Tibial nerve (tissue), 4 donors: ENCODE results near the gene TMEM129. TPM values are rescaled to one million over a fixed set of nuclear protein-coding genes. Genes with fewer than 3 reads are reported as not detected.

Experiments
- DNase-seq, 2 donors: peaks; one replicate each; pipeline ENCODE4 v3.0.0-alpha.2; 2019; ENCODE audit warnings: low spot score in 2 of 2
- H3K27ac ChIP-seq, 4 donors: fragments of 200-600 bp; sonication (generic) in 3 of 4; one replicate each; pipeline ENCODE4 v1.5.1; 2017 to 2019; ENCODE audit warnings: mild to moderate bottlenecking in 1 of 4
- H3K27me3 ChIP-seq, 2 donors: fragments of 200-600 bp; sonication (generic) in 1 of 2; one replicate each; pipeline versions ENCODE4 v1.5.1 to v1.6.0; 2017 to 2019
- H3K36me3 ChIP-seq, 3 donors: fragments of 200-600 bp; sonication (generic); one replicate each; pipeline ENCODE4 v1.5.1; 2018 to 2019
- H3K4me1 ChIP-seq, 4 donors: fragments of 200-600 bp; sonication (generic) in 3 of 4; one replicate each; pipeline ENCODE4 v1.5.1; 2017 to 2019
- H3K4me3 ChIP-seq, 4 donors: fragments of 200-600 bp; sonication (generic) in 3 of 4; one replicate each; pipeline ENCODE4 v1.5.1; 2017 to 2019; ENCODE audit warnings: mild to moderate bottlenecking in 1 of 4, moderate library complexity in 1 of 4
- H3K9me3 ChIP-seq, 4 donors: fragments of 200-600 bp; sonication (generic) in 3 of 4; one replicate each; pipeline ENCODE4 v1.5.1; 2017 to 2019
- CTCF ChIP-seq, 5 experiments: fragments of 200-600 bp in 3 of 5; fragments of 450-650 bp in 2 of 5; sonication (generic) in 3 of 5; IDR thresholded peaks; one replicate each; pipeline ENCODE4 v1.5.1; 2016 to 2019; ENCODE audit warnings: antibody characterized with exemption in 5 of 5, mild to moderate bottlenecking in 3 of 5, moderate library complexity in 2 of 5
- EP300 ChIP-seq, 2 donors: sonication (generic); formaldehyde crosslinking; IDR thresholded peaks; one replicate each; pipeline ENCODE4 v1.6.1; 2017; ENCODE audit warnings: antibody characterized with exemption in 2 of 2, mild to moderate bottlenecking in 1 of 2
- POLR2A ChIP-seq, 2 donors: fragments of 450-650 bp; IDR thresholded peaks; one replicate each; pipeline ENCODE4 v1.6.1; 2017; ENCODE audit warnings: antibody characterized with exemption in 2 of 2, mild to moderate bottlenecking in 2 of 2, moderate library complexity in 2 of 2
- WGBS, 2 donors: methylation state at CpG; one replicate each; pipeline ENCODE4 v1.1.5; 2018; 5-methylcytosine and 5-hydroxymethylcytosine counted together
- total RNA-seq, 4 donors: library from RNA; depleted of rRNA; stranded (reverse); fragments of >200 nt; gene quantifications; one replicate each; pipeline ENCODE4 v1.1.0, GENCODE V29; 2016

The TMEM129 gene
- total RNA-seq, 4 donors from 2014 or later = 60.1 to 88.5 (median 82.2) TPM

GRCh38 chr4:1741208-1741607 is 20.1 kb upstream of the TMEM129 start:
- Histone ChIP-seq H3K4me3 (no peak overlapping the region), H3K27me3 (no peaks in the 10 kb centered on the region), H3K9me3 (peaks cover 0 to 11% (median 0%) of the 10 kb centered on the region in 4 donors), H3K4me1 (peaks cover 0 to 3% (median 0%) of the 10 kb centered on the region in 4 donors), H3K36me3 (peaks cover 0 to 78% (median 9%) of the 10 kb centered on the region in 3 donors), H3K27ac (no peak overlapping the region)
- no peak for DNase-seq
- 88 to 99% methylated on average over 8 to 16 of the region's 17 CpGs for WGBS, 2 donors
- no peak for TF ChIP-seq EP300 (IDR thresholded peaks at IDR 0.05)
- no peak for TF ChIP-seq CTCF (IDR thresholded peaks at IDR 0.05)
- TF ChIP-seq POLR2A (IDR thresholded peaks at IDR 0.05) = no peak

GRCh38 chr4:1740021-1740545 is 19.0 kb upstream of the TMEM129 start:
- Histone ChIP-seq H3K27me3 (no peaks in the 10 kb centered on the region), H3K36me3 (peaks cover 0 to 83% (median 9%) of the 10 kb centered on the region in 3 donors), H3K9me3 (peaks cover 0 to 11% (median 0%) of the 10 kb centered on the region in 4 donors), H3K4me1 (no peaks in the 10 kb centered on the region), H3K27ac (no peak overlapping the region), H3K4me3 (no peak overlapping the region)
- WGBS, 2 donors = 88 to 94% methylated on average over 10 to 20 of the region's 22 CpGs
- DNase-seq = no peak
- TF ChIP-seq CTCF (IDR thresholded peaks at IDR 0.05) (no peak), EP300 (IDR thresholded peaks at IDR 0.05) (no peak), POLR2A (IDR thresholded peaks at IDR 0.05) (no peak)

GRCh38 chr4:1739358-1739757 is 18.2 kb upstream of the TMEM129 start:
- Histone ChIP-seq H3K27ac (no peak overlapping the region), H3K36me3 (peaks cover 0 to 84% (median 9%) of the 10 kb centered on the region in 3 donors), H3K27me3 (no peaks in the 10 kb centered on the region), H3K9me3 (peaks cover 0 to 11% (median 0%) of the 10 kb centered on the region in 4 donors), H3K4me1 (no peaks in the 10 kb centered on the region), H3K4me3 (no peak overlapping the region)
- no peak for DNase-seq
- TF ChIP-seq POLR2A (IDR thresholded peaks at IDR 0.05) = no peak
- no peak for TF ChIP-seq CTCF (IDR thresholded peaks at IDR 0.05)
- 91 to 93% methylated on average over 9 of the region's 9 CpGs for WGBS, 2 donors

- Histone ChIP-seq H3K36me3 (peaks cover 0 to 75% (median 9%) of the 10 kb centered on the region in 3 donors), H3K27me3 (no peaks in the 10 kb centered on the region), H3K4me3 (no peak overlapping the region), H3K27ac (no peak overlapping the region), H3K4me1 (no peaks in the 10 kb centered on the region), H3K9me3 (peaks cover 0 to 11% (median 0%) of the 10 kb centered on the region in 4 donors)
- DNase-seq = no peak
- TF ChIP-seq EP300 (IDR thresholded peaks at IDR 0.05) (no peak), CTCF (IDR thresholded peaks at IDR 0.05) (no peak), POLR2A (IDR thresholded peaks at IDR 0.05) (no peak)
- 99 to 100% methylated on average over 3 to 4 of the region's 4 CpGs for WGBS, 2 donors
Observed at GRCh38 chr4:1738410-1738809, 17.3 kb upstream of the TMEM129 start.

- DNase-seq = no peak
- no peak for TF ChIP-seq POLR2A (IDR thresholded peaks at IDR 0.05)
- no peak for TF ChIP-seq CTCF (IDR thresholded peaks at IDR 0.05)
- no peak for TF ChIP-seq EP300 (IDR thresholded peaks at IDR 0.05)
- peaks cover 0 to 11% (median 0%) of the 10 kb centered on the region in 4 donors for H3K9me3 ChIP-seq
- no peak overlapping the region for H3K27ac ChIP-seq
- H3K4me3 ChIP-seq = no peak overlapping the region
- no peaks in the 10 kb centered on the region for H3K4me1 ChIP-seq
- WGBS, 2 donors = 96 to 98% methylated on average over 11 to 15 of the region's 15 CpGs
- H3K27me3 ChIP-seq = no peaks in the 10 kb centered on the region
- peaks cover 0 to 75% (median 9%) of the 10 kb centered on the region in 3 donors for H3K36me3 ChIP-seq
Observed at GRCh38 chr4:1737666-1738065, 16.5 kb upstream of the TMEM129 start.
